Transverse colon (tissue), 3 donors: ENCODE data around the gene CCDC85C.

Source experiments
- CTCF ChIP-seq, 5 experiments: fragments of 200-600 bp in 3 of 5; fragments of 450-650 bp in 2 of 5; sonication (generic) in 3 of 5; IDR thresholded peaks; 1 replicate in 2 of 5; 2 replicates in 3 of 5; pipeline ENCODE4 v1.5.1; 2016 to 2017; ENCODE audit warnings: antibody characterized with exemption in 5 of 5, inconsistent platforms in 3 of 5, mild to moderate bottlenecking in 2 of 5, moderate library complexity in 1 of 5
- EP300 ChIP-seq: sonication (generic); formaldehyde crosslinking; IDR thresholded peaks from one replicate; pipeline ENCODE4 v1.6.1; 2017; ENCODE audit warnings: antibody characterized with exemption, low read depth

GRCh38 chr14:99461411-99462085, 142.5 kb downstream of the CCDC85C start:
- TF ChIP-seq CTCF (IDR thresholded peaks at IDR 0.05) (no peak), EP300 (no peak)
